Measurements from ENCODE around the gene CDC25C. TPM values are rescaled to one million over a fixed set of nuclear protein-coding genes. Genes with fewer than 3 reads are reported as not detected.
A peak's percentile ranks its signal among the peaks of the same experiment; 100 is the strongest.

Gene CDC25C
- total and polyA plus RNA-seq, 9 of the 15 experiments (the other 6 are each of a cell fraction or from before 2014, with no cell fraction given): 19.1 to 63.7 (median 31.9) TPM

DNA sequence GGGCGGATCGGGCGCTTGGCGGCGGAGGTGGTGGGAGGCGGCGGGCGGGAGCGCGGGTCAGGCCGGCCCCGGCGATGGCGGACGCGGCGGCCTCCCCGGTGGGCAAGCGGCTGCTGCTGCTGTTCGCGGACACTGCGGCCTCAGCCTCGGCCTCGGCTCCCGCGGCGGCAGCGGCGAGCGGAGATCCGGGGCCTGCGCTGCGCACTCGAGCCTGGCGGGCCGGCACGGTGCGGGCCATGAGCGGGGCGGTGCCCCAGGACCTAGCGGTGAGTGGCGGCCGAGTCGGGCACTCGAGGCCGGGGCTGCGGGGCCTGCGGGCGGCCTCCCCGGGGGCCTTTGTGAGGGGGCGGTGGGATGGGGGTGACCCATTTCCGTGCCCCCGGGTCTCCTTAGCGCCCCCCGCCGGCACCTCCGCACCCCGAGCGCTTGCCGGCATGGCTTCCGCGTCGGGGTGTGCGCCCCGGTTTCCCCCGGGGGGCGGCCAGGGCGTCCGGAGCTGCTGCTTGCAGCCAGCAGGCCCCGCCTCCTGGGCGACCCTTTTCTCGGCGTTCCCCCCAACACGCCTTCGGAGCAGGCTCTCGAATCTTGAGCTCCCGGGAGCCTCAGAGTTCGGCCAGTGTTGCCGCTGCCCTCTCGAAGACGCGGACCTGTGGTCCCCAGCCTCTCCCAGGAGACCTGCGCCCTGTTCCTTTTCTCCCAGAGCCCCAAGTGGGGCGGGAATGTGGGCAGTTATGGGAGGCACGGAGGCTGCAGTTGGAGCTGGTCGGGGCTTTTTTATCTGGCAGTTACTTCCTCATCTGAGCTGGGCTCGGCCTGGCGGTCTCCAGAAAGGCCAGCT is 21.3 kb upstream of the CDC25C start (continued):
- TF ChIP-seq MAFG (tag; conservative IDR thresholded peaks at IDR 0.05) (no peak), ILK (tag; IDR thresholded peaks at IDR 0.05; ENCODE audit: borderline replicate concordance, low read depth) (no peak), PRMT5 (CRISPR knock-in tag; IDR thresholded peaks at IDR 0.05) (no peak), ZNF347 (CRISPR knock-in tag; IDR thresholded peaks at IDR 0.05; ENCODE audit: low read depth) (no peak), KDM1A (IDR thresholded peaks at IDR 0.05) (no peak), CEBPG (CRISPR knock-in tag; IDR thresholded peaks at IDR 0.05) (no peak), CEBPG (tag; conservative IDR thresholded peaks at IDR 0.05 in 1 of 2, IDR thresholded peaks at IDR 0.05 in 1 of 2) (no peak), KLF10 (CRISPR knock-in tag; IDR thresholded peaks at IDR 0.05) (no peak), CBX1 (IDR thresholded peaks at IDR 0.05; ENCODE audit: low read depth) (no peak), GABPB2 (CRISPR knock-in tag; conservative IDR thresholded peaks at IDR 0.05) (no peak), STAG1 (CRISPR knock-in tag; IDR thresholded peaks at IDR 0.05; ENCODE audit: borderline replicate concordance) (no peak; the same call in 1 of the 2 replicates), POLR3A (IDR thresholded peaks at IDR 0.05; ENCODE audit: borderline replicate concordance, extremely low read depth, insufficient read depth, insufficient read length) (no peak), ZSCAN29 (IDR thresholded peaks at IDR 0.05) (no peak), NEUROD1 (IDR thresholded peaks at IDR 0.05; ENCODE audit: borderline replicate concordance, low read depth, low read length, partially characterized antibody) (no peak), ZNF780A (CRISPR knock-in tag; IDR thresholded peaks at IDR 0.05) (no peak), RBFOX2 (IDR thresholded peaks at IDR 0.05; ENCODE audit: low read depth, low read length) (peak; percentile 80), POLR2H (tag; IDR thresholded peaks at IDR 0.05; ENCODE audit: low read depth) (peak; percentile 51; the same call in 1 of the 2 replicates), KAT8 (IDR thresholded peaks at IDR 0.05; ENCODE audit: low read depth) (no peak), NFRKB (IDR thresholded peaks at IDR 0.05; ENCODE audit: low read depth) (no peak), PML (IDR thresholded peaks at IDR 0.05; ENCODE audit: low read length) (peak; percentile 36; the same call in 1 of the 2 replicates)
- TF ChIP-seq, protein P1, sequence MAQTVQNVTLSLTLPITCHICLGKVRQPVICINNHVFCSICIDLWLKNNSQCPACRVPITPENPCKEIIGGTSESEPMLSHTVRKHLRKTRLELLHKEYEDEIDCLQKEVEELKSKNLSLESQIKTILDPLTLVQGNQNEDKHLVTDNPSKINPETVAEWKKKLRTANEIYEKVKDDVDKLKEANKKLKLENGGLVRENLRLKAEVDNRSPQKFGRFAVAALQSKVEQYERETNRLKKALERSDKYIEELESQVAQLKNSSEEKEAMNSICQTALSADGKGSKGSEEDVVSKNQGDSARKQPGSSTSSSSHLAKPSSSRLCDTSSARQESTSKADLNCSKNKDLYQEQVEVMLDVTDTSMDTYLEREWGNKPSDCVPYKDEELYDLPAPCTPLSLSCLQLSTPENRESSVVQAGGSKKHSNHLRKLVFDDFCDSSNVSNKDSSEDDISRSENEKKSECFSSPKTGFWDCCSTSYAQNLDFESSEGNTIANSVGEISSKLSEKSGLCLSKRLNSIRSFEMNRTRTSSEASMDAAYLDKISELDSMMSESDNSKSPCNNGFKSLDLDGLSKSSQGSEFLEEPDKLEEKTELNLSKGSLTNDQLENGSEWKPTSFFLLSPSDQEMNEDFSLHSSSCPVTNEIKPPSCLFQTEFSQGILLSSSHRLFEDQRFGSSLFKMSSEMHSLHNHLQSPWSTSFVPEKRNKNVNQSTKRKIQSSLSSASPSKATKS (CRISPR knock-in tag; IDR thresholded peaks at IDR 0.05): no peak
- TF ChIP-seq, protein P2, sequence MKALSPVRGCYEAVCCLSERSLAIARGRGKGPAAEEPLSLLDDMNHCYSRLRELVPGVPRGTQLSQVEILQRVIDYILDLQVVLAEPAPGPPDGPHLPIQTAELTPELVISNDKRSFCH (CRISPR knock-in tag; IDR thresholded peaks at IDR 0.05): no peak
- TF ChIP-seq, protein P2 (tag; IDR thresholded peaks at IDR 0.05): no peak
- TF ChIP-seq, protein P3, sequence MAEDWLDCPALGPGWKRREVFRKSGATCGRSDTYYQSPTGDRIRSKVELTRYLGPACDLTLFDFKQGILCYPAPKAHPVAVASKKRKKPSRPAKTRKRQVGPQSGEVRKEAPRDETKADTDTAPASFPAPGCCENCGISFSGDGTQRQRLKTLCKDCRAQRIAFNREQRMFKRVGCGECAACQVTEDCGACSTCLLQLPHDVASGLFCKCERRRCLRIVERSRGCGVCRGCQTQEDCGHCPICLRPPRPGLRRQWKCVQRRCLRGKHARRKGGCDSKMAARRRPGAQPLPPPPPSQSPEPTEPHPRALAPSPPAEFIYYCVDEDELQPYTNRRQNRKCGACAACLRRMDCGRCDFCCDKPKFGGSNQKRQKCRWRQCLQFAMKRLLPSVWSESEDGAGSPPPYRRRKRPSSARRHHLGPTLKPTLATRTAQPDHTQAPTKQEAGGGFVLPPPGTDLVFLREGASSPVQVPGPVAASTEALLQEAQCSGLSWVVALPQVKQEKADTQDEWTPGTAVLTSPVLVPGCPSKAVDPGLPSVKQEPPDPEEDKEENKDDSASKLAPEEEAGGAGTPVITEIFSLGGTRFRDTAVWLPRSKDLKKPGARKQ (CRISPR knock-in tag; IDR thresholded peaks at IDR 0.05): no peak
- TF ChIP-seq, protein P4, sequence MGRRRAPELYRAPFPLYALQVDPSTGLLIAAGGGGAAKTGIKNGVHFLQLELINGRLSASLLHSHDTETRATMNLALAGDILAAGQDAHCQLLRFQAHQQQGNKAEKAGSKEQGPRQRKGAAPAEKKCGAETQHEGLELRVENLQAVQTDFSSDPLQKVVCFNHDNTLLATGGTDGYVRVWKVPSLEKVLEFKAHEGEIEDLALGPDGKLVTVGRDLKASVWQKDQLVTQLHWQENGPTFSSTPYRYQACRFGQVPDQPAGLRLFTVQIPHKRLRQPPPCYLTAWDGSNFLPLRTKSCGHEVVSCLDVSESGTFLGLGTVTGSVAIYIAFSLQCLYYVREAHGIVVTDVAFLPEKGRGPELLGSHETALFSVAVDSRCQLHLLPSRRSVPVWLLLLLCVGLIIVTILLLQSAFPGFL (CRISPR knock-in tag; IDR thresholded peaks at IDR 0.05): no peak

All from K562 (cell line).